Measurements from ENCODE around the gene CCNJL.

The CCNJL gene

GRCh38 chr5:160312134-160312959, at the start of gene CCNJL:
Gene CCNJL, minus strand, starts transcription at chr5:160312564. Its CDS starts 641 bp downstream, at chr5:160311923.
- H3K4me1 ChIP-seq (ENCODE audit: control insufficient read depth, insufficient read depth, low read length): peaks cover 25% of the 10 kb centered on the region
- H3K27me3 ChIP-seq (ENCODE audit: control insufficient read depth, insufficient read depth, low read length): no peaks in the 10 kb centered on the region; the same call in 1 of the 2 replicates
- H3K9ac ChIP-seq (ENCODE audit: low read length): peak within 1 kb of the TSS; percentile 76
- H3K9me3 ChIP-seq (ENCODE audit: control insufficient read depth, insufficient read depth, low read depth, low read length): no peaks in the 10 kb centered on the region
- H3K36me3 ChIP-seq (ENCODE audit: control insufficient read depth, insufficient read depth, low read length): peaks cover 13% of the 10 kb centered on the region
- H3K27ac ChIP-seq (ENCODE audit: low read depth, low read length): peak within 1 kb of the TSS; percentile 5; the same call in 1 of the 2 replicates
- peak within 1 kb of the TSS; percentile 72 for H3K4me3 ChIP-seq (ENCODE audit: low read depth, low read length)

GRCh38 chr5:160361624-160362228, 49.4 kb upstream of the CCNJL start:
- peaks cover 12% of the 10 kb centered on the region for H3K4me1 ChIP-seq (ENCODE audit: control insufficient read depth, insufficient read depth, low read length)
- no peaks in the 10 kb centered on the region for H3K27me3 ChIP-seq (ENCODE audit: control insufficient read depth, insufficient read depth, low read length)
- H3K27ac ChIP-seq (ENCODE audit: low read depth, low read length): no peak overlapping the region
- no peaks in the 10 kb centered on the region for H3K9me3 ChIP-seq (ENCODE audit: control insufficient read depth, insufficient read depth, low read depth, low read length)
- no peaks in the 10 kb centered on the region for H3K36me3 ChIP-seq (ENCODE audit: control insufficient read depth, insufficient read depth, low read length)
- no peak overlapping the region for H3K9ac ChIP-seq (ENCODE audit: low read length)
- no peak overlapping the region for H3K4me3 ChIP-seq (ENCODE audit: low read depth, low read length)

- no peaks in the 10 kb centered on the region for H3K9me3 ChIP-seq (ENCODE audit: control insufficient read depth, insufficient read depth, low read depth, low read length)
Observed at GRCh38 chr5:160360310-160360709, 47.9 kb upstream of the CCNJL start.

GRCh38 chr5:160359816-160360215, 47.5 kb upstream of the CCNJL start:
- no peak overlapping the region for H3K9ac ChIP-seq (ENCODE audit: low read length)
- no peak overlapping the region for H3K27ac ChIP-seq (ENCODE audit: low read depth, low read length)
- no peaks in the 10 kb centered on the region for H3K27me3 ChIP-seq (ENCODE audit: control insufficient read depth, insufficient read depth, low read length)
- H3K36me3 ChIP-seq (ENCODE audit: control insufficient read depth, insufficient read depth, low read length): no peaks in the 10 kb centered on the region
- no peaks in the 10 kb centered on the region for H3K9me3 ChIP-seq (ENCODE audit: control insufficient read depth, insufficient read depth, low read depth, low read length)
- peaks cover 14% of the 10 kb centered on the region for H3K4me1 ChIP-seq (ENCODE audit: control insufficient read depth, insufficient read depth, low read length)
- no peak overlapping the region for H3K4me3 ChIP-seq (ENCODE audit: low read depth, low read length)

More at GRCh38 chr5:160360310-160360709, 47.9 kb upstream of the CCNJL start:
- Histone ChIP-seq H3K36me3 (ENCODE audit: control insufficient read depth, insufficient read depth, low read length) (no peaks in the 10 kb centered on the region), H3K9ac (ENCODE audit: low read length) (no peak overlapping the region), H3K27ac (ENCODE audit: low read depth, low read length) (no peak overlapping the region), H3K4me3 (ENCODE audit: low read depth, low read length) (no peak overlapping the region), H3K4me1 (ENCODE audit: control insufficient read depth, insufficient read depth, low read length) (peaks cover 14% of the 10 kb centered on the region), H3K27me3 (ENCODE audit: control insufficient read depth, insufficient read depth, low read length) (no peaks in the 10 kb centered on the region)

- H3K9ac ChIP-seq (ENCODE audit: low read length): no peak overlapping the region
- no peaks in the 10 kb centered on the region for H3K36me3 ChIP-seq (ENCODE audit: control insufficient read depth, insufficient read depth, low read length)
- H3K27me3 ChIP-seq (ENCODE audit: control insufficient read depth, insufficient read depth, low read length): no peaks in the 10 kb centered on the region
- peaks cover 14% of the 10 kb centered on the region for H3K4me1 ChIP-seq (ENCODE audit: control insufficient read depth, insufficient read depth, low read length)
- no peak overlapping the region for H3K27ac ChIP-seq (ENCODE audit: low read depth, low read length)
- H3K9me3 ChIP-seq (ENCODE audit: control insufficient read depth, insufficient read depth, low read depth, low read length): no peaks in the 10 kb centered on the region
- no peak overlapping the region for H3K4me3 ChIP-seq (ENCODE audit: low read depth, low read length)
Observed at GRCh38 chr5:160359242-160359641, 46.9 kb upstream of the CCNJL start.

- H3K4me1 ChIP-seq (ENCODE audit: control insufficient read depth, insufficient read depth, low read length): peaks cover 14% of the 10 kb centered on the region
Observed at GRCh38 chr5:160357861-160358411, 45.6 kb upstream of the CCNJL start.

GRCh38 chr5:160357394-160357793, 45.0 kb upstream of the CCNJL start:
- no peak overlapping the region for H3K27ac ChIP-seq (ENCODE audit: low read depth, low read length)
- no peaks in the 10 kb centered on the region for H3K9me3 ChIP-seq (ENCODE audit: control insufficient read depth, insufficient read depth, low read depth, low read length)
- H3K9ac ChIP-seq (ENCODE audit: low read length): no peak overlapping the region
- no peaks in the 10 kb centered on the region for H3K36me3 ChIP-seq (ENCODE audit: control insufficient read depth, insufficient read depth, low read length)
- no peak overlapping the region for H3K4me3 ChIP-seq (ENCODE audit: low read depth, low read length)
- peaks cover 14% of the 10 kb centered on the region for H3K4me1 ChIP-seq (ENCODE audit: control insufficient read depth, insufficient read depth, low read length)
- no peaks in the 10 kb centered on the region for H3K27me3 ChIP-seq (ENCODE audit: control insufficient read depth, insufficient read depth, low read length)

More at GRCh38 chr5:160357861-160358411, 45.6 kb upstream of the CCNJL start:
- Histone ChIP-seq H3K9ac (ENCODE audit: low read length) (no peak overlapping the region), H3K4me3 (ENCODE audit: low read depth, low read length) (no peak overlapping the region), H3K36me3 (ENCODE audit: control insufficient read depth, insufficient read depth, low read length) (no peaks in the 10 kb centered on the region), H3K27me3 (ENCODE audit: control insufficient read depth, insufficient read depth, low read length) (no peaks in the 10 kb centered on the region), H3K9me3 (ENCODE audit: control insufficient read depth, insufficient read depth, low read depth, low read length) (no peaks in the 10 kb centered on the region), H3K27ac (ENCODE audit: low read depth, low read length) (no peak overlapping the region)

- Histone ChIP-seq H3K36me3 (ENCODE audit: control insufficient read depth, insufficient read depth, low read length) (no peaks in the 10 kb centered on the region), H3K27ac (ENCODE audit: low read depth, low read length) (no peak overlapping the region), H3K9me3 (ENCODE audit: control insufficient read depth, insufficient read depth, low read depth, low read length) (no peaks in the 10 kb centered on the region), H3K9ac (ENCODE audit: low read length) (no peak overlapping the region), H3K27me3 (ENCODE audit: control insufficient read depth, insufficient read depth, low read length) (no peaks in the 10 kb centered on the region), H3K4me1 (ENCODE audit: control insufficient read depth, insufficient read depth, low read length) (peaks cover 14% of the 10 kb centered on the region), H3K4me3 (ENCODE audit: low read depth, low read length) (no peak overlapping the region)
Observed at GRCh38 chr5:160356550-160357347, 44.4 kb upstream of the CCNJL start.

- H3K4me3 ChIP-seq (ENCODE audit: low read depth, low read length): no peak overlapping the region
Observed at GRCh38 chr5:160354666-160355065, 42.3 kb upstream of the CCNJL start.

GRCh38 chr5:160353379-160353778, 41.0 kb upstream of the CCNJL start:
- Histone ChIP-seq H3K4me1 (ENCODE audit: control insufficient read depth, insufficient read depth, low read length) (peaks cover 5% of the 10 kb centered on the region; the same call in 1 of the 2 replicates), H3K27me3 (ENCODE audit: control insufficient read depth, insufficient read depth, low read length) (no peaks in the 10 kb centered on the region), H3K4me3 (ENCODE audit: low read depth, low read length) (no peak overlapping the region), H3K36me3 (ENCODE audit: control insufficient read depth, insufficient read depth, low read length) (no peaks in the 10 kb centered on the region), H3K9ac (ENCODE audit: low read length) (no peak overlapping the region), H3K27ac (ENCODE audit: low read depth, low read length) (no peak overlapping the region), H3K9me3 (ENCODE audit: control insufficient read depth, insufficient read depth, low read depth, low read length) (no peaks in the 10 kb centered on the region)

More at GRCh38 chr5:160354666-160355065, 42.3 kb upstream of the CCNJL start:
- Histone ChIP-seq H3K27me3 (ENCODE audit: control insufficient read depth, insufficient read depth, low read length) (no peaks in the 10 kb centered on the region), H3K9me3 (ENCODE audit: control insufficient read depth, insufficient read depth, low read depth, low read length) (no peaks in the 10 kb centered on the region), H3K4me1 (ENCODE audit: control insufficient read depth, insufficient read depth, low read length) (peaks cover 8% of the 10 kb centered on the region), H3K27ac (ENCODE audit: low read depth, low read length) (no peak overlapping the region), H3K36me3 (ENCODE audit: control insufficient read depth, insufficient read depth, low read length) (no peaks in the 10 kb centered on the region), H3K9ac (ENCODE audit: low read length) (no peak overlapping the region)
